Activated naive CD8-positive, alpha-beta T cell treated with anti-CD3 and anti-CD28 coated beads, Interleukin-2, amount 50 U/mL, for 16 hours (primary cell): ENCODE measurements around the gene PRRG1.
"Not testable (repeated sequence)": the region's sequence is repeated elsewhere in the genome, so short reads cannot be mapped to it uniquely, and the experiment has no call there.

Source experiments
- DNase-seq: peaks from one replicate; pipeline ENCODE4 v3.0.0-alpha.2; 2020; ENCODE audit warnings: low read depth, low spot score

PRRG1 gene

GRCh38 chrX:37378404-37378803, 29.2 kb downstream of the PRRG1 start:
- no peak for DNase-seq

DNA sequence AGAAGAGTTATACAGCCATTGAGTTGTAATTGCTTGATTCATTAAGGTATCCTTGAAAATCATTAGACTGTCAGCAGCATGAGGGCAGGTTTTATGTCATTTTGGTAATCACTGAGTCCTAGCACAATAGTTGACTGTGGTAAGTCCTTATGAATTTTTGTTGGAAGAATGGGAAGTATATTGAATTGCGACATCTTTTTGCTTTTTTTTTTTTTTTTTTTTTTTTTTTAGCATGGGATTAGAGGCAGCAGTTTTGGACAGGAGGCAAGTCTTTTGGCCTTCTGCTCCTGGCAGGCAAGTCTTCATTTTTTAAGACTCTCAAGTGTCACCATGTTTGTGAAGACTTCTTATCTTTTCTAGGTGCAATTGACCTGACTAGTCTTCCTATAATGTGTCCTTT, 29.7 kb downstream of the PRRG1 start:
- DNase-seq: no peak

DNA sequence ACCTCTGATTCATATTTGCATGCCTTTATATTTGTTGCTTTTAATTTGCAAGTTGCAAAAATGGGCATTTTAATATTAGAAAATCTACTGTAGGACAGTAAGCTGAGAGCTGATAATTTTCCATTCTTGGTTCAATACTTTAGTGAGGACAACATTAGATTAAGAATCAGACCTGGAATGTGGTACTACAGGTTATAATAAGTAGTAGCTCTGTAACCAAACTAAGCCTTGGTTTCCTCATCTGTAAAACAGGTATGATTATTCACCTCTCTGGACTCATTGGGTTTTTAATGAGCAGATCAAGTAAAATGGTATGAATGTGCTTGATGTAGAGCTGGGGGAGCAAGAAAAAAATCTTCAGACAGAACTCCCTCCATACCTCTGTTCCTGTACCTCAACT, 31.1 kb downstream of the PRRG1 start:
- no peak for DNase-seq

DNA sequence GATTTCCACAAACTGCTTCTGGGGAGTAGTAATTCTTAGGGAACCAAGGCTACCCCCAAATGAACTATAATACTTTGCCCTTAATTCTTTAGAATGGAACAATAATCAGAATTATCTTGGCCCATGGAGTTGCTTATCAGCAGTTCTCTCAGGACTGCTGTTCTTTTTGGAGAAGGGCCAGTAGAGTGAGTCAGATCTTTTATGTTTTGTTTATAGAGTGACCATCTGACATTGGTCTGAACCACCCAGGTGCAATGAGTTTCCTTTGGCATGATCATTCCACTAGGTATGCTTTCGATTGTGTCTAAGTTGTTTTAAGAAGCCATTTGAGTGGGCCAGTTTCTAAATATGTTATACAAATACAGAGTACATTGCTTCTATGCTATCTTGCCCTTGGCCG, 31.8 kb downstream of the PRRG1 start:
- no peak for DNase-seq

DNA sequence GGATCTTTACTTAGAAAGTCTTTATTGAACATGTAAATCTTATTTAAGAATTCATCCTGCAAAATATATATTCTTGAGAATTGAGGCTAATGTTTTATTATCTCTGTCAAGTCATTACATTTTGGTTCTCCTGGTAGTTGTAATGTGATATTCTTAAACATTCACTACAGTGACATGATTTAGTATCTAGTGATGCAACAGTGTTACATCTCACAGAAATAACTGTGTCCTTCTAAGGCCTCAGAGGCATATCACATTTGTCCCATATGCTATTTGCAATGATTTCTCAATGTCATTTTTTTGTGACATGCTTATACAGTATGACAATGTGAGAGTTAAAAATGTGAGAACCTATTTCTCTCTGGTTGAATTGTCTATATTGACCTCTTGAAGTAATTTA, 34.1 kb downstream of the PRRG1 start:
- no peak for DNase-seq

GRCh38 chrX:37388413-37388812, 39.2 kb downstream of the PRRG1 start:
- no peak for DNase-seq

GRCh38 chrX:37405956-37406355, 56.8 kb downstream of the PRRG1 start:
- DNase-seq: no peak

DNA sequence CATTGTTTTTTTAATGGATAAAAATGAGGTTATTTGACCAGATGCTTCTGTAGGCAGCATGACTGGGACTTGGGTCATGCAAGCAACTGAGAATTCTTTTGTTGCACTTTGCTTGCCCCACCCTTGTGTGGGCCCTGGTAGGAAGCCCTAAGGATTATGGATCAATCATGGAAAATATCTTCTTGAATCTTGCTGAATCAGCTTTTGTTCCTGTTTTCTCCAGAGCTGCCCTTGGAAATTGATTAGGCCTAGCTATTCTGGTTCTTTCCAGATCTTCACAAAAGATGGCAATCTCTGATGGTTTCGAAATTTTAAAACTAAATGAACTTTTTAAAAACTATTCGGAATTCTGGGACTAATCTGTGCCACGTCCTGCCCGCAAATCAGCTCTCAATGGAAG, 58.6 kb downstream of the PRRG1 start:
- DNase-seq: no peak

DNA sequence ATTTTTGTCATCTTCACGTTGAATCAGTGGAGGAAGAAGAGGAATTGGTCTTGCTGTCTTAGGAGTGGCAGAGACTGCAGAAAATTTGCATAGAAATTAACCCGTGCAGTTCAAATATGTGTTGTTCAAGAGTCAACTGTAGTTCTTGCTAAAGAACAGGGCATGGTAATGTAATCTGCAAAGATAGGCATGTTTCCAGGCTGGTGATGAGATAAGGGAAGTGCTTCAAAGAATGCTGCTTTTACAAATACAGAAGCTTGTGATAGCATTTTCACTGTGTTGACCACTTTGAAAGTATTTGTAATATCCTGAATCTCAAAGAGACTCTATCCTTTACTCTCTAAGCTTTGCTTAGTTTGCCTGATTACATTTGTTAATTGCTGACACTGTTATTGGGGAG, 60.1 kb downstream of the PRRG1 start:
- no peak for DNase-seq

GRCh38 chrX:37420185-37420584, 71.0 kb downstream of the PRRG1 start:
- no peak for DNase-seq

DNA sequence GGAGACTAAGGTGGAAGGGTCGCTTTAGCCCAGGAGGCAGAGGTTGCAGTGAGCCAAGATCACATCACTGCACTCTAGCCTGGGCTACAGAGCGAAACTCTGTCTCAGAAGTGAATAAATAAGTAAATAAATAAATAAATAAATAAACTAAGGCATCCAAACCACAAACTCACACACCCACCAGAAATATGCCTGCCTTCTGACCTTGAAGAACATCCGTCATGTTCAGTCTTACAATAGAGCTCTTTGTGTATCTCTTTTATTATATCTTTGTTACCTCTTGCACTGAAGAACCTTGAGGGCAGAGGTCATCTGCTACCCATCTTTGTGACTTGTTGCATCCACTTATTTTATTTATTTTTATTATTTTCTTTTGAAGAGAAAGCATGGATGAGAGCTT, 71.6 kb downstream of the PRRG1 start:
- no peak for DNase-seq

DNA sequence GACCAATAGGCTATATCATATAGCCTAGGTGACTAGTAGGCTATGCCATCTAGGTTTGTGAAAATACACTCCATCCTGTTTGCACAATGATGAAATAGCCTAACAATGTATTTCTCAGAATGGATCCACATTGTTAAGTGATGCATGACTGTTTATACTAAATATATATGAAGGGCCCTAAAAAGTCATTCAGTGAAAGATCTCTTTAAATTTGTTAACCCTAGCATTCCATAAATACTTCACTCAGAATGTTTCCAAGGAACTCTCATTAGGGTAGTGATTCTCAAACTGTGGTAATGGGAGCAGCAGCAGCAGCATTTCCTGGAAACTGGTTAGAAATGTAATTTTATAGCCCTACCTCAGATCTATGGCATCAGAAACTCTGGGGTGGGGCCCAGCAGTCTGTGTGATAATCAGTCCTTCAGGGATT, 74.9 kb downstream of the PRRG1 start:
- no peak for DNase-seq

GRCh38 chrX:37425370-37425769, 76.2 kb downstream of the PRRG1 start:
- DNase-seq: no peak

DNA sequence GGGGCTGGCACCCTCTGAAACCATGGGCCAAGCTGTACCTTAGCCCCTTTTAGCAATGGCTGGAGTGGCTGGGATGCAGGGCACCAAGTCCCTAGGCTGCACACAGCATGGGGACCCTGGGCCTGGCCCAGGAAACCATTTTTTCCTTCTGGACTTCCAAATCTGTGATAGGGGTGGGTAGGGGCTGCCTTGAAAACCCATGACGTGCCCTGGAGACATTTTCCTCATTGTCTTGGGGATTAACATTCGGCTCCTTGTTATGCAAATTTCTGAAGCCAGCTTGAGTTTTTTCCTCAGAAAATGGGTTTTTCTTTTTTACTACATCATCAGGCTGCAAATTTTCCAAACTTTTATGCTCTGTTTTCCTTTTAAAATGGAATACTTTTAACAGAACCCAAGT, 79.8 kb downstream of the PRRG1 start:
- not testable (repeated sequence) for DNase-seq

GRCh38 chrX:37434362-37434761, 85.2 kb downstream of the PRRG1 start:
- no peak for DNase-seq

DNA sequence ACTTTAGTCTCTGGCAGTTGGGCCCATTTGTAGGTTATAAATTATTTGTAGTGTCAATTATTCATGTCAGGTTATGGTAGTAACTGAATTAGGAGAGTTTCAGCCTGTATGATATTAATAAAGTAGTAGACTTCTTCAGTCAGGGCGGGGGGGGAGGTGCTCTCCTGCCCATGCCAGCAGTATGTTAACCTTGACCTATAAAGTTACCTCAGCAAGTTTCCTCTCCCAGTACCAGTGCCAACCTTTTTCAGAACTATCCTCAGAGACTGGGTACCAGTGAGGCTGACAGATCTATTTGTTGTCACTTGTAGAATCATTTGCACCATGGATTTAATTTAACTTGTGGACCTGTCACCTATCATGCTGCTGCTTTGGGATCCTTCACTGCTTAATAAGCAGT, 88.0 kb downstream of the PRRG1 start:
- DNase-seq: no peak

- no peak for DNase-seq
Measured at GRCh38 chrX:37441377-37441776, 92.2 kb downstream of the PRRG1 start.

GRCh38 chrX:37445182-37445581, 96.0 kb downstream of the PRRG1 start:
- no peak for DNase-seq

GRCh38 chrX:37453821-37454220, 104.7 kb downstream of the PRRG1 start:
- no peak for DNase-seq

DNA sequence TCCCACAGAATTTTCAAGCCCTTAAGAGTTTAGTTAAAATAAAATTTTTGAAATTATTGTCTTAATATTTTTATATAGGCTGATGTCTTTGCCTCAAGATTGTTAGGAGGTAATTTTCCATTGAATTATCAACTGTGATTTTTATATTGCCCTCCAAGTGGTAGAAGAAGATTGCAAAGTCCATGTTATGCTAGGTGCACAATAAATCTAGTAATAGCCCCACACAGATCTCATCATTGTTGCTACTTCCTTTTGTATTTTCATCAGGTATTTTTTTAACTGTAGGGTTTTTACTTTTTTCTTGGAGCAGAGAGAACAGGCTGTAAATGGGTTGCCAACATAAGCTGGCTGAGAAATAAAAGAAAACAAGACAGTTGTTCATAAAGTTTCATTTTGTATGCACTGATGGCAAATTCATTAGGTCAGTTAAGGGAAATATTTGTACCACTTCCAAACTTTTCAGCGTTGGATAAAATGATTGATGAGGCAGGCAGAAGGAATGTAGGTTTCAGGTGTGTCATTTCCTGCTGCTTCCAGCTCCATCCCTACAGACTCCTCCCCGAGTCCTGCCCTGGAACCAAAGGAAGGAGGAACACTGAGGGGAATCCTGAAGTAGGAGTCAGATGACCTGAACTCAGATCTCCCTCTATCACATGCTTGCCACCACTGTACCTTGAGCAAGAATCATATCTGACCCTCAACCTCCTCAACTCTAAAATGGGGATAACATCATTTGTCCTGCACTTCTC, 105.5 kb downstream of the PRRG1 start:
- DNase-seq: no peak

DNA sequence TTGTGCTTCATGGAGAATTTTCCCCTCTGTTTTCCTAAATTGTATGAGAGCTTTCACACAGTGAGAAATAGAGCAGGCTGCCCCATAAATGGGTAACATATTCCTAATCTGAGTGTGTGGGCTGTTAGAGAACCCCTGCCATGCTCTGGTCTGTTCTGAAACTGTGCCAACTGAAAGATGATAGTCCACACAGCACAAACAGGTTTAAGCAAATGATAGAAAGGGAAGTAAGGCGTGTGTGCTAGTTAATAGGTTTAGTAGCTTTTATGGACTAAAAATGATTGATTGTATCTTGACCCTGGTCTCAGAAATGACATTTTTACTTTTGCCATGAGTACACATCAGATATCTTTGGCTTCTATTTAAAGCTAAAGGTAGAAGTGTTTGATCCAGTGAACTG, 106.2 kb downstream of the PRRG1 start:
- no peak for DNase-seq

DNA sequence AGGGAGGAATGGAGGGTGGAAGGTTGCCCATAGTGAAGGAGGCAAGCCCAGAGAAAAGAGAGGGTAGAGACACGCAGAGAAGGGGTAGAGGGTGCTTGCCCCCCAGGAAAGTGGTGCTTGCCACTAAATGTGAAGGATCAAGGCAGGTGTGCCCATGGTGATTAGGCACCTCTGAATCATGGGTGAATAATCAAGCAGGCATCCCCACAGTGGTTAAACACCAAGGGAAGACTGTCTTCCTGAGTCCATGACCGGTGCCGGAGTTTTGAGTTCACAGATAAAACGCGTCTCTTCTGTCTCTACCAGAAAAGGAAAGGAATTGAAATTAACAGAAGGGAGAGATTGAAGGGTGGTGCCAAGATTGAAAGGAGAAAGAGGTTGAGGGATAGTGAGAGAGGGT, 111.1 kb downstream of the PRRG1 start:
- DNase-seq: not testable (repeated sequence)

DNA sequence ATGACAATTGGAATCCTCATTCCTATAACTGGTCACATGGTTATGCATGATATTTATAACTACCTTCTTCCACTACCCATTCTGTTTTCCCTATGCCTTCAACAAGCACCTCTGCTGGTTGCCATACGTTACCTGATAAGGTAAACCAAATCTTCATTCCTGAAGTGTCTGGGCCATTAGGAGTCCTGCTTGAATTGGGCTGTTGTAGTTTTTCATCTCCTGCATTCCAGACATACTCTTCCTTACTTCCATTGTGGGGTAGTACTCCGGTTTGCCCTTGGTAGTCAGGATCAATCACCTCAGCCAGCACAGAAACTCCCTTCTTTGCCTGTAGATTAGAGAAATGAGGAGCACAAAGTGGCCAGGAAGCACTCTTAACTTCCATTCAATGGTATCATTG, 113.2 kb downstream of the PRRG1 start:
- DNase-seq: no peak

DNA sequence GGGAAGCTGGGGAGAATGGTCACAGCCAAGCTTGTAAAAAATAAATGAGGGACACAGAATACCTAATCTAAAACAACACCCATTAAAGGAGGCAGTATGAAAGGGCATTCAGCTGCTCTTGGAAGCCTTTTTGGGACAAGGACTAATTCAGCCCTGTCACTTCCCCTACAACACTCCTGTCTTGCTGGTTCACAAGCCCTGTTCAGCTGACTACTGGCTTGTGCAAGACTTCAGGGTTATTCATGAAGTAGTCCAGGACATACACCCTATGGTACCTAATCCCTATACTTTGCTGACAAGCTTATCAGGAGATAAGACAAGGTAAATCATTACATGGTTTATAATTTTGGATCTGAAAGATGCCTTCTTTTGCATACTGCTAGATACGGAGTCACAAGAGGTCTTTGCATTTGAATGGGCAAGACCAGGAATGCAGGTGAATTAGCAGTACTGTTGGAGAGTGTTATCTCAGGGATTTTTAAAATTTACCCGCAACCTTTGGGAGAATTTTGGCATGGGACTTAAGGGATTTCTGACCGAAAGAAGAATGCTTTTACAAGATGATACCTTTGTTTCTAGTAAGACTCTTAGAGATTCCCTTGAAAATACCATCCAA, 119.1 kb downstream of the PRRG1 start:
- no peak for DNase-seq
